ENCODE measurements around the gene SLC24A4. TPM values are rescaled to one million over a fixed set of nuclear protein-coding genes. Genes with fewer than 3 reads are reported as not detected.
"Not testable (repeated sequence)": the region's sequence is repeated elsewhere in the genome, so short reads cannot be mapped to it uniquely, and the experiment has no call there.

The SLC24A4 gene
- total and polyA plus RNA-seq, 2 donors: 0.66 to 0.80 TPM

DNA sequence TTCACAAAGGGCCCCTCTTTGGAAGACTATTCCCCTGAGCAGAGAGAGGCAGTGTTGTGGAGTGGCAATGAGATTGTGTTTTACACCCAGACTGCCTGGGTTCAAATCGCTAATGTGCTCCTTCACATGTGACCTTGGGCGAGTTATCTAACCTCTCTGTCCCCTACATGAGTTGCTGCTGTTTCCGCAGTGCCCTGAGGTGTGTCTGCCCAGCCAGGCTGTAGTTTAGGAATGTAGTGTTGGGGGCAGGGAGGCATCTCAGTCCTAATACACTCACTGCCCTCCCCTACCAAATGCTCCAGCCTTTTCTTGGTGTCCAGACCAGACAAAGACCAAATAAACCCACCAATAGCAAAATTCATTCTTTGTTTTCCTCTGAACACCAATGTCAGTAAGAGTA lies 78.6 kb downstream of the SLC24A4 start:
- H3K4me1 ChIP-seq (ENCODE audit: control insufficient read depth in 2 of 2, insufficient read depth in 2 of 2, low read length in 2 of 2): no peaks in the 10 kb centered on the region
- peaks cover 0 to 5% of the 10 kb centered on the region in 2 donors for H3K9me3 ChIP-seq (ENCODE audit: control insufficient read depth in 2 of 2, insufficient read depth in 1 of 2, low read length in 1 of 2)
- no peak overlapping the region for H3K27ac ChIP-seq (ENCODE audit: low read depth in 1 of 2, low read length in 1 of 2)
- WGBS: 92% methylated on average over 3 of the region's 3 CpGs
- H3K4me3 ChIP-seq (ENCODE audit: low read length in 2 of 2): no peak overlapping the region
- no peaks in the 10 kb centered on the region for H3K36me3 ChIP-seq (ENCODE audit: control insufficient read depth in 2 of 2, insufficient read depth in 2 of 2, low read length in 1 of 2)
- no peak for DNase-seq (ENCODE audit: low read depth in 6 of 9, low spot score in 9 of 9)
- peaks cover 0 to 12% of the 10 kb centered on the region in 2 donors for H3K27me3 ChIP-seq (ENCODE audit: control insufficient read depth in 2 of 2, insufficient read depth in 1 of 2, low read length in 1 of 2)

- not testable (repeated sequence) for H3K4me3 ChIP-seq (ENCODE audit: low read length in 2 of 2); H3K27ac ChIP-seq (ENCODE audit: low read depth in 1 of 2, low read length in 1 of 2); H3K9me3 ChIP-seq (ENCODE audit: control insufficient read depth in 2 of 2, insufficient read depth in 1 of 2, low read length in 1 of 2); DNase-seq (ENCODE audit: low read depth in 6 of 9, low spot score in 9 of 9); H3K4me1 ChIP-seq (ENCODE audit: control insufficient read depth in 2 of 2, insufficient read depth in 2 of 2, low read length in 2 of 2); H3K27me3 ChIP-seq (ENCODE audit: control insufficient read depth in 2 of 2, insufficient read depth in 1 of 2, low read length in 1 of 2); H3K36me3 ChIP-seq (ENCODE audit: control insufficient read depth in 2 of 2, insufficient read depth in 2 of 2, low read length in 1 of 2)
- WGBS: 98% methylated on average over 1 of the region's 1 CpG
These were observed 79.5 kb downstream of the SLC24A4 start for GRCh38 chr14:92402500-92402899.

DNA sequence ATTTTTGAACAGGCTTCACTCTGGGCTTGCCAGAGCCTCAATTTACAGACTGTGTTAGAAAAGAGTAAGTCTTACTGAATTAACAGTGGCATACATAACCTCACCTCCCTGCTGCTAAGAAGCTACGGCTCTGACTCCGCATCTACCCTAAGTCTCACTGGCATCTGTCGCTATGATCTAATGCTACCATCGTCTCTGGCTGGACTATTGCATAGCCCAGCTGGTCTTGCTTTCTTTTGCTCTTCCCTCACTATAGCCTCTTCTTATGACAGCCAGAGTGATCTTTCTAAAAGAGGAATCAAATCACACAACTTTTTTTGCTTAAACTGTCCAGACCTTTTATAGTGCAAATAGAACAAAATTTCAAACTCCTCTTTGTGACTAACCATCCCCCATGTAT lies 81.1 kb downstream of the SLC24A4 start:
- WGBS: 96% methylated on average over 4 of the region's 4 CpGs
- H3K27me3 ChIP-seq (ENCODE audit: control insufficient read depth in 2 of 2, insufficient read depth in 1 of 2, low read length in 1 of 2): no peaks in the 10 kb centered on the region
- no peaks in the 10 kb centered on the region for H3K4me1 ChIP-seq (ENCODE audit: control insufficient read depth in 2 of 2, insufficient read depth in 2 of 2, low read length in 2 of 2)
- peaks cover 0 to 5% of the 10 kb centered on the region in 2 donors for H3K9me3 ChIP-seq (ENCODE audit: control insufficient read depth in 2 of 2, insufficient read depth in 1 of 2, low read length in 1 of 2)
- DNase-seq (ENCODE audit: low read depth in 6 of 9, low spot score in 9 of 9): no peak
- H3K4me3 ChIP-seq (ENCODE audit: low read length in 2 of 2): no peak overlapping the region
- H3K36me3 ChIP-seq (ENCODE audit: control insufficient read depth in 2 of 2, insufficient read depth in 2 of 2, low read length in 1 of 2): no peaks in the 10 kb centered on the region
- H3K27ac ChIP-seq (ENCODE audit: low read depth in 1 of 2, low read length in 1 of 2): no peak overlapping the region

- Histone ChIP-seq H3K27me3 (ENCODE audit: control insufficient read depth in 2 of 2, insufficient read depth in 1 of 2, low read length in 1 of 2) (no peaks in the 10 kb centered on the region), H3K36me3 (ENCODE audit: control insufficient read depth in 2 of 2, insufficient read depth in 2 of 2, low read length in 1 of 2) (no peaks in the 10 kb centered on the region), H3K27ac (ENCODE audit: low read depth in 1 of 2, low read length in 1 of 2) (no peak overlapping the region), H3K4me3 (ENCODE audit: low read length in 2 of 2) (no peak overlapping the region), H3K9me3 (ENCODE audit: control insufficient read depth in 2 of 2, insufficient read depth in 1 of 2, low read length in 1 of 2) (peaks cover 0 to 5% of the 10 kb centered on the region in 2 donors), H3K4me1 (ENCODE audit: control insufficient read depth in 2 of 2, insufficient read depth in 2 of 2, low read length in 2 of 2) (no peaks in the 10 kb centered on the region)
- DNase-seq (ENCODE audit: low read depth in 6 of 9, low spot score in 9 of 9): no peak
- 92% methylated on average over 1 of the region's 1 CpG for WGBS
These were observed 81.5 kb downstream of the SLC24A4 start for GRCh38 chr14:92404421-92404820.

- Histone ChIP-seq H3K27me3 (ENCODE audit: control insufficient read depth in 2 of 2, insufficient read depth in 1 of 2, low read length in 1 of 2) (no peaks in the 10 kb centered on the region), H3K27ac (ENCODE audit: low read depth in 1 of 2, low read length in 1 of 2) (no peak overlapping the region), H3K4me3 (ENCODE audit: low read length in 2 of 2) (no peak overlapping the region), H3K4me1 (ENCODE audit: control insufficient read depth in 2 of 2, insufficient read depth in 2 of 2, low read length in 2 of 2) (no peaks in the 10 kb centered on the region), H3K9me3 (ENCODE audit: control insufficient read depth in 2 of 2, insufficient read depth in 1 of 2, low read length in 1 of 2) (peaks cover 0 to 5% of the 10 kb centered on the region in 2 donors), H3K36me3 (ENCODE audit: control insufficient read depth in 2 of 2, insufficient read depth in 2 of 2, low read length in 1 of 2) (no peaks in the 10 kb centered on the region)
- no peak for DNase-seq (ENCODE audit: low read depth in 6 of 9, low spot score in 9 of 9)
- WGBS: over 99% methylated on average over 2 of the region's 2 CpGs
These were observed 82.0 kb downstream of the SLC24A4 start for GRCh38 chr14:92404938-92405337.

GRCh38 chr14:92407410-92407809 lies 84.4 kb downstream of the SLC24A4 start:
- 96% methylated on average over 1 of the region's 1 CpG for WGBS
- Histone ChIP-seq H3K27ac (ENCODE audit: low read depth in 1 of 2, low read length in 1 of 2) (no peak overlapping the region), H3K4me1 (ENCODE audit: control insufficient read depth in 2 of 2, insufficient read depth in 2 of 2, low read length in 2 of 2) (no peaks in the 10 kb centered on the region), H3K36me3 (ENCODE audit: control insufficient read depth in 2 of 2, insufficient read depth in 2 of 2, low read length in 1 of 2) (no peaks in the 10 kb centered on the region), H3K4me3 (ENCODE audit: low read length in 2 of 2) (no peak overlapping the region), H3K9me3 (ENCODE audit: control insufficient read depth in 2 of 2, insufficient read depth in 1 of 2, low read length in 1 of 2) (peaks cover 0 to 5% of the 10 kb centered on the region in 2 donors), H3K27me3 (ENCODE audit: control insufficient read depth in 2 of 2, insufficient read depth in 1 of 2, low read length in 1 of 2) (peaks cover 0 to 2% of the 10 kb centered on the region in 2 donors)
- no peak for DNase-seq (ENCODE audit: low read depth in 6 of 9, low spot score in 9 of 9)

- H3K9me3 ChIP-seq (ENCODE audit: control insufficient read depth in 2 of 2, insufficient read depth in 1 of 2, low read length in 1 of 2): no peaks in the 10 kb centered on the region
- H3K27ac ChIP-seq (ENCODE audit: low read depth in 1 of 2, low read length in 1 of 2): no peak overlapping the region
- DNase-seq (ENCODE audit: low read depth in 6 of 9, low spot score in 9 of 9): no peak
- H3K27me3 ChIP-seq (ENCODE audit: control insufficient read depth in 2 of 2, insufficient read depth in 1 of 2, low read length in 1 of 2): peaks cover 0 to 5% of the 10 kb centered on the region in 2 donors
- H3K36me3 ChIP-seq (ENCODE audit: control insufficient read depth in 2 of 2, insufficient read depth in 2 of 2, low read length in 1 of 2): no peaks in the 10 kb centered on the region
- WGBS: 94% methylated on average over 6 of the region's 6 CpGs
- no peaks in the 10 kb centered on the region for H3K4me1 ChIP-seq (ENCODE audit: control insufficient read depth in 2 of 2, insufficient read depth in 2 of 2, low read length in 2 of 2)
- H3K4me3 ChIP-seq (ENCODE audit: low read length in 2 of 2): no peak overlapping the region
These were observed 86.1 kb downstream of the SLC24A4 start for GRCh38 chr14:92409043-92409442.

DNA sequence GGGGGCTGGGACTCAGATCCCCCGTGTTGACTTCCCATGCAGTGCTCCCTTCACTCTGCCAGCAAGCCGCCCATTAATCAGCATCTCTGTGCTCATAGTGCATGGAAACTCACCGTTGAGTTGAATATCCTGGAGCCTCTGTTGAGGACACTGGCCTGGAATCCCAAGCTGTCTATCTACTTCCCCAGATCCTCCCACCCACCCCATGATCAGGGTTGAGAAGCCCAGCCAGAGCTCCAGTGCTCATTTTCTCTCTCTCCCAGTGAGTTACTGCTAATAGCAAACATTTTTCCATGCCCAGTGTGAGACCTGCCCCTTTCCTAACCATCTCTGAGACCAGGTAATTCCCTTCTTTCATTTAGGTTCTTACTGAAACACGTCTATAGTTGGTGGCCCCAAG lies 88.2 kb downstream of the SLC24A4 start:
- Histone ChIP-seq H3K36me3 (ENCODE audit: control insufficient read depth in 2 of 2, insufficient read depth in 2 of 2, low read length in 1 of 2) (no peaks in the 10 kb centered on the region), H3K4me1 (ENCODE audit: control insufficient read depth in 2 of 2, insufficient read depth in 2 of 2, low read length in 2 of 2) (no peaks in the 10 kb centered on the region), H3K9me3 (ENCODE audit: control insufficient read depth in 2 of 2, insufficient read depth in 1 of 2, low read length in 1 of 2) (peaks cover 0 to 4% of the 10 kb centered on the region in 2 donors), H3K27me3 (ENCODE audit: control insufficient read depth in 2 of 2, insufficient read depth in 1 of 2, low read length in 1 of 2) (peaks cover 0 to 5% of the 10 kb centered on the region in 2 donors), H3K27ac (ENCODE audit: low read depth in 1 of 2, low read length in 1 of 2) (no peak overlapping the region), H3K4me3 (ENCODE audit: low read length in 2 of 2) (no peak overlapping the region)
- 85% methylated on average over 4 of the region's 4 CpGs for WGBS
- no peak for DNase-seq (ENCODE audit: low read depth in 6 of 9, low spot score in 9 of 9)

DNA sequence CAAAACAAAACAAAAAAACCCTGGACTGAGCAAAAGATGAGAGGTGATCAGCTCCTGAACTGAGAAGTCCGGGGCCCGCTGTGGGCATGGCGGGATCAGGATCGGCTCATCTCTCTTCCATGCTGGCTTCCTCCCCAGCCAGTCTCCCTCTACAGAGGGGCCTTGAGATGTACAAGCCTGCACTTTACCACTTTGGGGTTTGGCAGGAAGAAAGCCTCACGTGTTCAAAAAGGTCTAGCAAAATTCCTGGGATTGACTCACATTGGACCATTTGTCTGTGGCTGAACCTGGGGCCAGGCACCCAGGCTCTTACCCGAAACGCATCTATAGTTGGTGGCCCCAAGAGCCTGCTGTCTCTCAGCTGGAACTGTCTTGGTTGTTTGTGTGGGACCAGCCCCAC lies 89.0 kb downstream of the SLC24A4 start:
- H3K9me3 ChIP-seq (ENCODE audit: control insufficient read depth in 2 of 2, insufficient read depth in 1 of 2, low read length in 1 of 2): peaks cover 0 to 4% of the 10 kb centered on the region in 2 donors
- no peaks in the 10 kb centered on the region for H3K36me3 ChIP-seq (ENCODE audit: control insufficient read depth in 2 of 2, insufficient read depth in 2 of 2, low read length in 1 of 2)
- no peaks in the 10 kb centered on the region for H3K4me1 ChIP-seq (ENCODE audit: control insufficient read depth in 2 of 2, insufficient read depth in 2 of 2, low read length in 2 of 2)
- H3K27ac ChIP-seq (ENCODE audit: low read depth in 1 of 2, low read length in 1 of 2): no peak overlapping the region
- DNase-seq (ENCODE audit: low read depth in 6 of 9, low spot score in 9 of 9): no peak
- no peak overlapping the region for H3K4me3 ChIP-seq (ENCODE audit: low read length in 2 of 2)
- 82% methylated on average over 7 of the region's 7 CpGs for WGBS
- peaks cover 0 to 5% of the 10 kb centered on the region in 2 donors for H3K27me3 ChIP-seq (ENCODE audit: control insufficient read depth in 2 of 2, insufficient read depth in 1 of 2, low read length in 1 of 2)

DNA sequence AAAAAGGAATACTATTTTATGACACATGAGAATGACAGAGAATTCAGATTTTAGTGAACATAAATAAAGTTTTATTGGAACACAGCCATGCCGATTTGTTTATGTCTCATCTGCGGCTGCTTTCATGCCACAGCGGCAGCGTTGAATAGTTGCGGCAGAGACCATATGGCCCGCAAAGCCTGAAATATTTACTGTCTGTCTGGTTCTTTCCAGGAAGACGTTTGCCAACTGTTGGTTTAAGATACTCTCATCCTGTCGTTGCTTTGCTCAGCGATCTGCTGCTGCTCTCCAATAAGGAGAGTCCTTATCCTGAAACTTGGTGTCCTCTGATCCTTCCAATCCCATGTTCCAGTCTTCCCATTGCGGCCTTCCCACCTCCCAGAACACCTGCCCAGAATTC lies 89.9 kb downstream of the SLC24A4 start:
- DNase-seq (ENCODE audit: low read depth in 6 of 9, low spot score in 9 of 9): no peak
- H3K27me3 ChIP-seq (ENCODE audit: control insufficient read depth in 2 of 2, insufficient read depth in 1 of 2, low read length in 1 of 2): peaks cover 0 to 5% of the 10 kb centered on the region in 2 donors
- WGBS: 88% methylated on average over 10 of the region's 10 CpGs
- H3K4me3 ChIP-seq (ENCODE audit: low read length in 2 of 2): no peak overlapping the region
- H3K36me3 ChIP-seq (ENCODE audit: control insufficient read depth in 2 of 2, insufficient read depth in 2 of 2, low read length in 1 of 2): no peaks in the 10 kb centered on the region
- H3K9me3 ChIP-seq (ENCODE audit: control insufficient read depth in 2 of 2, insufficient read depth in 1 of 2, low read length in 1 of 2): peaks cover 0 to 4% of the 10 kb centered on the region in 2 donors
- H3K4me1 ChIP-seq (ENCODE audit: control insufficient read depth in 2 of 2, insufficient read depth in 2 of 2, low read length in 2 of 2): no peaks in the 10 kb centered on the region
- H3K27ac ChIP-seq (ENCODE audit: low read depth in 1 of 2, low read length in 1 of 2): no peak overlapping the region
